Measurements from ENCODE around the gene ARHGEF10L.
"Not testable (repeated sequence)": the region's sequence is repeated elsewhere in the genome, so short reads cannot be mapped to it uniquely, and the experiment has no call there.

The ARHGEF10L gene

GRCh38 chr1:17721444-17721843 lies 181.9 kb downstream of the ARHGEF10L start:
- DNase-seq = no peak

GRCh38 chr1:17723684-17724083 lies 184.2 kb downstream of the ARHGEF10L start:
- DNase-seq = no peak

- no peak for DNase-seq
These were observed 184.7 kb downstream of the ARHGEF10L start for GRCh38 chr1:17724150-17724549.

GRCh38 chr1:17725084-17725719 lies 185.7 kb downstream of the ARHGEF10L start:
- no peak for DNase-seq

- DNase-seq = no peak
These were observed 186.5 kb downstream of the ARHGEF10L start for GRCh38 chr1:17725811-17726582.

GRCh38 chr1:17728123-17728712 lies 188.7 kb downstream of the ARHGEF10L start:
- no peak for DNase-seq

GRCh38 chr1:17729248-17729647 lies 189.8 kb downstream of the ARHGEF10L start:
- DNase-seq = no peak

GRCh38 chr1:17729909-17730308 lies 190.4 kb downstream of the ARHGEF10L start:
- no peak for DNase-seq

- DNase-seq = no peak
These were observed 192.0 kb downstream of the ARHGEF10L start for GRCh38 chr1:17731460-17731859.

GRCh38 chr1:17732475-17732874 lies 193.0 kb downstream of the ARHGEF10L start:
- DNase-seq = no peak

- no peak for DNase-seq
These were observed 194.2 kb downstream of the ARHGEF10L start for GRCh38 chr1:17733661-17734060.

GRCh38 chr1:17734609-17735008 lies 195.1 kb downstream of the ARHGEF10L start:
- DNase-seq = no peak

- no peak for DNase-seq
These were observed 195.8 kb downstream of the ARHGEF10L start for GRCh38 chr1:17735348-17735747.

- DNase-seq = no peak
These were observed 196.3 kb downstream of the ARHGEF10L start for GRCh38 chr1:17735793-17736192.

- DNase-seq = no peak
These were observed 197.1 kb downstream of the ARHGEF10L start for GRCh38 chr1:17736625-17737024.

GRCh38 chr1:17739050-17739449 lies 199.6 kb downstream of the ARHGEF10L start:
- no peak for DNase-seq

GRCh38 chr1:17741052-17741451 lies 201.6 kb downstream of the ARHGEF10L start:
- DNase-seq = no peak

- DNase-seq = no peak
These were observed 203.1 kb downstream of the ARHGEF10L start for GRCh38 chr1:17742583-17742982.

GRCh38 chr1:17743008-17743647 lies 203.6 kb downstream of the ARHGEF10L start:
- no peak for DNase-seq

GRCh38 chr1:17743925-17744324 lies 204.4 kb downstream of the ARHGEF10L start:
- DNase-seq = no peak

GRCh38 chr1:17744666-17745478 lies 205.4 kb downstream of the ARHGEF10L start:
- DNase-seq = no peak

GRCh38 chr1:17745479-17745955 lies 206.0 kb downstream of the ARHGEF10L start:
- no peak for DNase-seq

- DNase-seq = not testable (repeated sequence)
These were observed 206.8 kb downstream of the ARHGEF10L start for GRCh38 chr1:17746281-17746680.

Data from activated naive CD4-positive, alpha-beta T cell treated with anti-CD3 and anti-CD28 coated beads, Interleukin-2, amount 50 U/mL, for 16 hours (primary cell).